GM18505 (cell line): Measurements from ENCODE around the gene BARHL2.

Experiments
- ATAC-seq: cut with Tn5 transposase; IDR thresholded peaks from one replicate; pipeline ENCODE4 v1.9.1; 2021; ENCODE audit not compliant: unreplicated experiment
- POLR2A ChIP-seq: IDR thresholded peaks from 4 replicates; pipeline ENCODE4 v1.6.1; 2011; ENCODE audit warnings: borderline replicate concordance; ENCODE audit not compliant: insufficient read depth, insufficient read length; ENCODE audit errors: extremely low read depth

Gene BARHL2

GRCh38 chr1:90728502-90729287 is 11.6 kb upstream of the BARHL2 start:
- ATAC-seq = no peak
- TF ChIP-seq POLR2A = no peak

- TF ChIP-seq POLR2A = no peak
- no peak for ATAC-seq
These were observed 10.9 kb upstream of the BARHL2 start for GRCh38 chr1:90727917-90728501.

GRCh38 chr1:90726986-90727480 is 9.9 kb upstream of the BARHL2 start:
- TF ChIP-seq POLR2A = no peak
- no peak for ATAC-seq

- TF ChIP-seq POLR2A = no peak
- no peak for ATAC-seq
These were observed 9.4 kb upstream of the BARHL2 start for GRCh38 chr1:90726425-90726985.

- TF ChIP-seq POLR2A = no peak
- ATAC-seq = no peak
These were observed 8.7 kb upstream of the BARHL2 start for GRCh38 chr1:90725657-90726424.

GRCh38 chr1:90724926-90725656 is 8.0 kb upstream of the BARHL2 start:
- no peak for TF ChIP-seq POLR2A
- ATAC-seq = no peak

- no peak for TF ChIP-seq POLR2A
- no peak for ATAC-seq
These were observed 7.3 kb upstream of the BARHL2 start for GRCh38 chr1:90724361-90724760.

GRCh38 chr1:90723590-90724108 is 6.5 kb upstream of the BARHL2 start:
- ATAC-seq = no peak
- no peak for TF ChIP-seq POLR2A

GRCh38 chr1:90722874-90723589 is 5.9 kb upstream of the BARHL2 start:
- ATAC-seq = no peak
- TF ChIP-seq POLR2A = no peak

GRCh38 chr1:90721210-90722194 is 4.4 kb upstream of the BARHL2 start:
- TF ChIP-seq POLR2A = no peak
- no peak for ATAC-seq

GRCh38 chr1:90720145-90720636 is 3.1 kb upstream of the BARHL2 start:
- TF ChIP-seq POLR2A = no peak
- ATAC-seq = no peak
